Uterus (tissue), 4 donors: ENCODE results near the gene P2RX2. TPM values are rescaled to one million over a fixed set of nuclear protein-coding genes. Genes with fewer than 3 reads are reported as not detected.
A peak's percentile ranks its signal among the peaks of the same experiment; 100 is the strongest.

Experiments
- DNase-seq, 2 donors: peaks; one replicate each; pipeline ENCODE4 v3.0.0-alpha.2; 2019 to 2020
- H3K27ac ChIP-seq, 2 donors: fragments of 200-600 bp; sonication (generic); 1 replicate in 1 of 2; 2 replicates in 1 of 2; pipeline ENCODE4 v1.5.1; 2016 to 2018
- H3K27me3 ChIP-seq, 2 donors: fragments of 200-600 bp; sonication (generic); one replicate each; pipeline ENCODE4 v1.5.1; 2018 to 2019; ENCODE audit warnings: control low read depth in 1 of 2
- H3K36me3 ChIP-seq, 2 donors: fragments of 200-600 bp; sonication (generic); one replicate each; pipeline ENCODE4 v1.5.1; 2019; ENCODE audit warnings: control low read depth in 1 of 2
- H3K4me1 ChIP-seq, 2 donors: fragments of 200-600 bp; sonication (generic); one replicate each; pipeline ENCODE4 v1.5.1; 2018 to 2019; ENCODE audit warnings: control low read depth in 1 of 2
- H3K4me3 ChIP-seq, 2 donors: fragments of 200-600 bp; sonication (generic); 1 replicate in 1 of 2; 2 replicates in 1 of 2; pipeline ENCODE4 v1.5.1; 2018 to 2019; ENCODE audit warnings: mild to moderate bottlenecking in 1 of 2
- H3K9me3 ChIP-seq, 2 donors: fragments of 200-600 bp; sonication (generic); one replicate each; pipeline ENCODE4 v1.5.1; 2019; ENCODE audit warnings: control low read depth in 1 of 2
- POLR2A ChIP-seq, 2 donors: fragments of 450-650 bp; IDR thresholded peaks; one replicate each; pipeline ENCODE4 v1.6.1; 2016; ENCODE audit warnings: antibody characterized with exemption in 2 of 2, mild to moderate bottlenecking in 1 of 2, moderate library complexity in 1 of 2
- intact Hi-C: fragments of 100-400 bp; cut with DNase I; formaldehyde crosslinking; loops from one replicate; pipeline ENCODE4 v1.15.1; 2023; ENCODE audit warnings: low total_unique reads
- total RNA-seq, 4 donors: library from RNA; depleted of rRNA in 3 of 4; stranded (reverse); fragments of >200 nt in 3 of 4; gene quantifications; one replicate each; pipeline versions ENCODE4 v1.1.0 to v1.2.4, GENCODE V29; 2014 to 2023
- TF ChIP-seq, protein P1 (sequence below), 4 experiments: fragments of 200-600 bp in 2 of 4; fragments of 450-650 bp in 2 of 4; sonication (generic) in 2 of 4; IDR thresholded peaks; one replicate each; pipeline ENCODE4 v1.5.1; 2016 to 2019; ENCODE audit warnings: antibody characterized with exemption in 4 of 4, mild to moderate bottlenecking in 2 of 4, moderate library complexity in 1 of 4
- donor health status: DM: yes; HTN: yes; CAD: no.

P2RX2 gene
- total RNA-seq, 4 donors from 2014 or later = not detected

DNA sequence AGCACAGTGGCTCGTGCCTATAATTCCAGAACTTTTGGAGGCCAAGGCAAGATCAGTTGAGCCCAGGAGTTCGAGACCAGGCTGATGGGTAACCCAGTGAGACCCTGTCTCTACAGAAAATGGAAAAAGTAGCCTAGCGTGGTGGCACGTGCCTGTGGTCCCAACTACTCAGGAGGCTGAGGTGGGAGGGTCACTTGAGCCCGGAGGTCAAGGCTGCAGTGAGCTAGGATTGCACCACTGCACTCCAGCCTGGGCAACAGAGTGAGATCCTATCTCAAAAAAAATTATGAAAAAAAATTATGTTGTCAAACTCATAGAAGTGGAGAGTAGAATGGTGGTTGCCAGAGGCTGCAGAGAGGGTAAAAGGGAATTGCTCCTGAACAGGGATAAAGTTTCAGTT, 4.5 kb upstream of the P2RX2 start:
- H3K27me3 ChIP-seq = peaks cover 10 to 31% of the 10 kb centered on the region in 2 donors

DNA sequence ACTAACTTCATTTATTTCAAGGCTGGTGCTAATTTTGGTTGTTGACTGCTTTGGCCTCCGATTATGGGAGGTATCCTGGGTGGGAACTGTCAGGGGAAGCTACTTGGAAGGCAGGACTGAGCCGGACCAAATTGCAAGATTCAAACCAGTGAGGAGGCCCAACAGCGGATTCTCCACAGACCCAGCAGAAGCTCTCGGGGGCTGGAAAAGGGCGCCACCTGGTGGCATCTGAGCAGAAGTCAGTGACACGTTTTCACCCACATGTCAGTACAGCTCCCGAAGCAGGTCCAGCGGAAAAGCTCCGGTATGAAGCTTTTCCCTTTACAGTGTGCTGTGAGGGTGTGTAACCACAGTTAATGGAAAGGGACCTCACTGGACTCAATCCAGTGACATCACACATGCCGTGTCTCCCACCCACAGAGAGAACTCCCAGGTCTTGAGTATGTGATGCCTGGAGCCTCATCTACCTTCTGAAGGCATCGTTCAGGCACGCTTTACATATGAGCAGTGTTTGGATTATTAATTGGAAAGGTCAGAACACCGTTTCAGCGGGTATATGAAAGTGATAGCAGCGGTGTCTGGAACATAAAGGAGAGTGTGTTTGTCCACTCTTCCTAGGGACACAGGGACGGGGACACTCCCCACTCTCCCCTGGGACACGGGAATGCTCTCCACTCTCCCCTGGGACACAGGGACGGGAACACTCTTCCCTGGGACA, 3.6 kb upstream of the P2RX2 start:
- Histone ChIP-seq H3K27me3 (peaks cover 18 to 34% of the 10 kb centered on the region in 2 donors), H3K9me3 (peaks cover 0 to 22% of the 10 kb centered on the region in 2 donors), H3K4me3 (no peak overlapping the region), H3K27ac (no peak overlapping the region), H3K4me1 (peaks cover 0 to 13% of the 10 kb centered on the region in 2 donors), H3K36me3 (no peaks in the 10 kb centered on the region)
- intact Hi-C loops = no loop called here
- DNase-seq = peak; percentile 57 to 73
- TF ChIP-seq, protein P1, sequence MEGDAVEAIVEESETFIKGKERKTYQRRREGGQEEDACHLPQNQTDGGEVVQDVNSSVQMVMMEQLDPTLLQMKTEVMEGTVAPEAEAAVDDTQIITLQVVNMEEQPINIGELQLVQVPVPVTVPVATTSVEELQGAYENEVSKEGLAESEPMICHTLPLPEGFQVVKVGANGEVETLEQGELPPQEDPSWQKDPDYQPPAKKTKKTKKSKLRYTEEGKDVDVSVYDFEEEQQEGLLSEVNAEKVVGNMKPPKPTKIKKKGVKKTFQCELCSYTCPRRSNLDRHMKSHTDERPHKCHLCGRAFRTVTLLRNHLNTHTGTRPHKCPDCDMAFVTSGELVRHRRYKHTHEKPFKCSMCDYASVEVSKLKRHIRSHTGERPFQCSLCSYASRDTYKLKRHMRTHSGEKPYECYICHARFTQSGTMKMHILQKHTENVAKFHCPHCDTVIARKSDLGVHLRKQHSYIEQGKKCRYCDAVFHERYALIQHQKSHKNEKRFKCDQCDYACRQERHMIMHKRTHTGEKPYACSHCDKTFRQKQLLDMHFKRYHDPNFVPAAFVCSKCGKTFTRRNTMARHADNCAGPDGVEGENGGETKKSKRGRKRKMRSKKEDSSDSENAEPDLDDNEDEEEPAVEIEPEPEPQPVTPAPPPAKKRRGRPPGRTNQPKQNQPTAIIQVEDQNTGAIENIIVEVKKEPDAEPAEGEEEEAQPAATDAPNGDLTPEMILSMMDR (IDR thresholded peaks at IDR 0.05) = peak; percentile 62 to 85 (median 80)
- TF ChIP-seq POLR2A (IDR thresholded peaks at IDR 0.05) = no peak

More for the DNA sequence above, 4.5 kb upstream of the P2RX2 start:
- peaks cover 0 to 22% of the 10 kb centered on the region in 2 donors for H3K9me3 ChIP-seq
- H3K4me3 ChIP-seq = no peak overlapping the region
- intact Hi-C loops = no loop called here
- no peak overlapping the region for H3K27ac ChIP-seq
- H3K4me1 ChIP-seq = peaks cover 0 to 13% of the 10 kb centered on the region in 2 donors
- TF ChIP-seq, protein P1 (IDR thresholded peaks at IDR 0.05) = no peak
- no peak for TF ChIP-seq POLR2A (IDR thresholded peaks at IDR 0.05)
- no peak for DNase-seq
- no peaks in the 10 kb centered on the region for H3K36me3 ChIP-seq

DNA sequence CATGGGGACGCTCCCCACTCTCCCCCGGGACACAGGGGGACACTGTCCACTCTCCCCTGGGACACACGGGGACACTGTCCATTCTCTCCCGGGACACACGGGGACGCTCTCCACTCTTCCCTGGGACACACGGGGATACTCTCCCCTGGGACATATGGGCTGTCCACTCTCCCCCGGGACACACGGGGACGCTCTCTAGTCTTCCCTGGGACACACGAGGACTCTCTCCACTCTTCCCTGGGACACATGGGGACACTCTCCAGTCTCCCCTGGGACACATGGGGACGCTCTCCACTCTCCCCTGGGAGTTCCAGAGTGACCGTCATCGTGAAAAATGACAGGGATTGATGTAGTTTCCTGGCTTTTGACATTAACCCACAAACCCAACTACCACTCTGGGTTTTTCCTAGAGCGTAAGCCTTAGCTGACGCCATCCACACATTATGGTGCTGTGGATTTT, 3.0 kb upstream of the P2RX2 start:
- Histone ChIP-seq H3K27me3 (peaks cover 18 to 34% of the 10 kb centered on the region in 2 donors), H3K36me3 (no peaks in the 10 kb centered on the region), H3K4me1 (peaks cover 0 to 11% of the 10 kb centered on the region in 2 donors), H3K27ac (no peak overlapping the region), H3K4me3 (no peak overlapping the region), H3K9me3 (peaks cover 0 to 22% of the 10 kb centered on the region in 2 donors)
- TF ChIP-seq, protein P1 (IDR thresholded peaks at IDR 0.05) = no peak
- no peak for TF ChIP-seq POLR2A (IDR thresholded peaks at IDR 0.05)
- intact Hi-C loops = no loop called here
- no peak for DNase-seq

DNA sequence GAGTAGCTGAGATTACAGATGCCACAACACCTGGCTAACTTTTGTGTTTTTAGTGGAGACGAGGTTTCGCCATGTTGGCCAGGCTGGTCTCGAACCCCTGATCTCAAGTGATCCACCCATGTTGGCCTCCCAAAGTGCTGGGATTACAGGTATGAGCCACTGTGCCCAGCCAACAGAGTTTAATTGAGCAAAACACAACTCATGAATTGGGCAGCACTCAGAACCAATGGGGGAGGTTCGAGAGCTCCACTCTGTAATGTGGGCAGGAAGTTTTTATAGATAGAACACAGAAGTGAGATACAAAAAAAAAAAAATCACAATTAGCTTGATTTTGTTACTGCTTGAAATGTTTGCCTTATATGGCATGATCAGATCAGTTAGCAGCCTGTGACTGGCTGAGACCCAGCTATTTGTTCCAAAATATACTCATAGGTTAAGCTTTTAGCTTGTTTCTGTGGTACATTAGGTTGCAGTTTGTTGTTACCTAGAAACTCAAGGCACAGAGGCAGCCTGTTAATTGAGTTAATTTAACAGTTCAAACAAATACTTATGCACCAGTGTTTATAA, 1.4 kb upstream of the P2RX2 start:
- Histone ChIP-seq H3K4me3 (no peak overlapping the region), H3K27ac (no peak overlapping the region), H3K27me3 (peaks cover 18 to 34% of the 10 kb centered on the region in 2 donors), H3K36me3 (no peaks in the 10 kb centered on the region), H3K9me3 (peaks cover 0 to 22% of the 10 kb centered on the region in 2 donors), H3K4me1 (peaks cover 0 to 8% of the 10 kb centered on the region in 2 donors)
- DNase-seq = no peak
- intact Hi-C loops = no loop called here
- no peak for TF ChIP-seq POLR2A (IDR thresholded peaks at IDR 0.05)

DNA sequence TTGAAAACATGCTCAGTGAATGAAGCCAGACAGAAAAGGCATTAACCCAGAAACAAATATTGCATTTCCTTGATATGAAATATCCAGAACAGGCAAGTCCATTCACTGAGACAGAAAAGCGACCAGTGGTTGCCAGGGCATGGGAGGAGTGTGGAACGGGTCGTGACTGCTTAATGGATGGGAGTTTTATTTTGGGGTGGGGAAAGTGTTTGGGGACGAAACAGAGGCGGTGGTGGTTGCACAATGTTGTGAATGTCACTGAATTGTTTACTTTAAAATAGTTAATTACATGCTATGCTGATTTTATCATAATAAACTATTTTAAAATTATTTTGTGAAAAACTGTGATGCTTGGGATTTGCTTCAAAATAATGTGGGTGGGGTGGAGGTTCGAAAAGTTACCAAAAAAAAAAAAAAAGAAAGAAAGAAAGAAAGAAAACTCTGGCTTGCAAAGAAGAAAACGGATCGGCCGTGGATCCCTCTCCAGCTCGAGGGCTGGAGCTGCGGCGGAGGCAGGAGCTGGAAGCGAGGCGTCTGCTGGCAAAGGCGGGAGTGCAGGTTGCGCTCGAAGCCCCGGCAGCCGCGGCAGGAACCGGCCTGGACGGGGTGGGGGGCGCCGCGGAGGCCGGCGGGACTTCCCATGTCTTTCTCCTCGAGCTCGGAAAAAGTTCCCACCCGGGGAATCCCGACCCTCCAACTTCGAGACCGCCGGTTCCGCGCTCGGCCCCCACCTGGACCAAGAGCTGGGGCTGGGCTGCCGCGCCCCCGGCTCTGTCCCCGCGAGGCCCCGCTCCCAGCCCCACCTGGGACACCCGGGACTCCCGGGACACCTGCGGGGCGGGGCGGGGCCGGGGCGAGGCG, 524 bp upstream of the P2RX2 start:
- DNase-seq = no peak
- H3K4me1 ChIP-seq = peaks cover 4 to 12% of the 10 kb centered on the region in 2 donors
- H3K9me3 ChIP-seq = peaks cover 0 to 22% of the 10 kb centered on the region in 2 donors
- peaks cover 18 to 34% of the 10 kb centered on the region in 2 donors for H3K27me3 ChIP-seq
- H3K4me3 ChIP-seq = no peak overlapping the region
- TF ChIP-seq, protein P1 (IDR thresholded peaks at IDR 0.05) = no peak
- no peak for TF ChIP-seq POLR2A (IDR thresholded peaks at IDR 0.05)
- intact Hi-C loops = no loop called here
- no peak overlapping the region for H3K27ac ChIP-seq
- H3K36me3 ChIP-seq = no peaks in the 10 kb centered on the region
